ENCODE measurements around the gene PDLIM5.
"Not testable (repeated sequence)": the region's sequence is repeated elsewhere in the genome, so short reads cannot be mapped to it uniquely, and the experiment has no call there.

PDLIM5 gene

DNA sequence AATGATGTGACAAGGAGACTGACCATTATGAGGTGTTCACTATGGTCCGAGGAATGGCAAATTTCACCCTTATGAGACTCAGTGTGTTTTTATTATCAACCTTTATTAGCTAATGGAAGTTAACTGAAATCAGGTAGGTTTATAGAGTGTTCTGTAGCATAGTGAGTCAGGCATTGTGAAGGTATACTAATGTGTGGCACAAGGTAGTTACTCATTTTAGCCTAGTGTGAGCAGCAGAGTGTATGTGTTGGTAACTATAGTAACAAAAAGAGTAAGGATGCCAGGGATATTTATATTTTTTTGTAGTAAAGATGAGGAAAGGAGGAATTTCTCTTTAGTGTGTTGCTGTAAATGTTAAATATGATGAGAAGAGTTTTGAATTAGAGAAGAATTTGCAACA, 12.0 kb downstream of the PDLIM5 start:
- no peak for DNase-seq (ENCODE audit: low read depth)

GRCh38 chr4:94466371-94466770, 14.6 kb downstream of the PDLIM5 start:
- no peak for DNase-seq (ENCODE audit: low read depth)

- no peak for DNase-seq (ENCODE audit: low read depth)
Measured at GRCh38 chr4:94466923-94467322, 15.2 kb downstream of the PDLIM5 start.

DNA sequence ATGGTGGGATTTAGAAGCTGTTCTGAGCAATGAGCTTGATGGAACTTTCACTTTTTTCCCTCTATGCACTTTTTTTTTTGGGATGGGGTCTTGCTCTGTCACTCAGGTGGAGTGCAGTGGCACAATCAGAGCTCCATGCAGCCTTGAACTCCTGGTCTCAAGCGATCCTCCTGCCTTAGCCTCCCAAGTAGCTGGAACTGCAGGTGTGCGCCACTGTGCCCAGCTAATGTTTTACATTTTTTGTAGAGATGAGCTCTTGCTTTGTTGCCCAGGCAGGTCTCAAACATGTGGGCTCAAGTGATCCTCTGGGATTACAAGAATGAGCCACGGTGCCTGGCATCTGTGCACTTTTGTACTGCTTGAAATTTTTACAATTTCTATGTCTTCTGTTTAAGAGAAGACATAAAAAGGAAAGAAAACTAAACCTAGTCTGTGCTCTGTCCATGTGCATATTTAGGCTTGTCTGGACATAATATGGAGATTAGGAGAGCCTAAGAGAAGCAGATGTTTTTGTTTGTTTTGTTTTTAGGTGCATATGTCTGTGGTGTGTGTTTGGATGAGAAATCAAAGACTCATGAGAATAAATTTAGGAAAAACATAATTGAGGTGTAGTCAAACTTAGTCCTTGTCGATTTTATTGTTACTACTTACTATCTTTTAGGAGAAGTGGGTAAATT, 16.5 kb downstream of the PDLIM5 start:
- no peak for DNase-seq (ENCODE audit: low read depth)

DNA sequence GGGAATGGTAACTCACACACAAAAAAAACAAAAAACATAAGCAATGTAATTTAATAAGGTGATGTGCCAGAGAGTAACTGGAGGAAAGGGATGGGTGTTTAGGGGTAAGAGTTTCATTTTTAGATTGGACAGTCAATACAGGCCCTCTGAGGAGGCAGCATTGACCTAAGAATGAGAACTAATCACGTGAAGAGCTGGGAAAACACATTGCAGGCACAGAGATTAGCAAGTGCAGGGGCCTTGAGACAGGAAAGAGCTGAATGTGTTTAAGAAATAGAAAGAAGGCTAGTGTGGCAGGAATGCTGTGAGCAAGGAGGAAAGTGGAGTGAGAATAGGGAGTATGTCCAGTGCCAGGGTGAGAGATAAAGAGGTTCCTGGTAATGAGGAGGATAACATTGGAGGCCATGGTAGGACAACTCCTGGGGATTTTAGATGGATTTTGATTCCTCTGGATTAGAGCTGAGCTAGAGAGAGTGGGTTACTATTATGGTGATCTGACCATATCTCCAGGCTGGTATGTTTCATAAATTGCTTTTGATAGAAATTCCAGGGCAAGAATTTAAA, 17.6 kb downstream of the PDLIM5 start:
- no peak for DNase-seq (ENCODE audit: low read depth)

GRCh38 chr4:94470132-94470531, 18.4 kb downstream of the PDLIM5 start:
- DNase-seq (ENCODE audit: low read depth) = no peak

GRCh38 chr4:94470782-94471181, 19.0 kb downstream of the PDLIM5 start:
- DNase-seq (ENCODE audit: low read depth) = not testable (repeated sequence)

- DNase-seq (ENCODE audit: low read depth) = no peak
Measured at GRCh38 chr4:94472056-94472826, 20.5 kb downstream of the PDLIM5 start.

DNA sequence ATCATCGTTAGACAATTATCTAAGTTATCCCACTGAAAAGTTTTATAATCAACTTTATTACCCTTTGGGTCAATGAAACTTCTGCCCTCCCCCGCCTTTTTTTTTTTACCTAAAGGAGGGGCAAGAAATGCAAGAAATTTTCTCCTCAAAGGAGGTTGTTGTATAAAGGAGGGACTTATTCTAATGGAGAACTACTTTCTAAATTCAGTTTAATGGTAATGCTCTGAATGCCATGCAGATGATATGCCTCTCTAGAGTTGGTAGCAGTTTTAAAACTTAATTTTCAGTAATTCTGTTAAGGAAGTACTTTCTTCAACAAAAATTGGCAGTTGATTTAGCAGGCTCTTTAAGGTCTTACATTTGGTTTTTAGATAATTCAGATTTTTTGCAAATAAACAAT, 23.3 kb downstream of the PDLIM5 start:
- DNase-seq (ENCODE audit: low read depth) = no peak

DNA sequence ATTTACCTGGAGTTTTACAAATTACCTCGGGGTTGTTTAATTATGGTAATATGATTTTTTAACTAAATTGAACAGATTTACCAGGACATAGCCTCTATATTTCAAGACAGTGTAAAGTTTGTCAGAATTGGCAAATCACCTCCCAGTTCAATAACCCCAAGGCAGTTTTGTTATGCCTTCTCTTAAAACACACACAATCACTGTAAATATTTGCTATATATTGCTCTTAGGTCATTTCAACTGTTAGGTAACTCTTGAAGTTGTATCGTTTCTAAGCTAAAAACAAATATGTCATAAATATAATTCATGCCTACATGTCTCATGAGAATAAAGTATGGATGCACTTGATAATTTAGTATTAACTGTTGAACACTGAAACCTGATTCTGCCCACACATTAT, 24.1 kb downstream of the PDLIM5 start:
- DNase-seq (ENCODE audit: low read depth) = no peak

DNA sequence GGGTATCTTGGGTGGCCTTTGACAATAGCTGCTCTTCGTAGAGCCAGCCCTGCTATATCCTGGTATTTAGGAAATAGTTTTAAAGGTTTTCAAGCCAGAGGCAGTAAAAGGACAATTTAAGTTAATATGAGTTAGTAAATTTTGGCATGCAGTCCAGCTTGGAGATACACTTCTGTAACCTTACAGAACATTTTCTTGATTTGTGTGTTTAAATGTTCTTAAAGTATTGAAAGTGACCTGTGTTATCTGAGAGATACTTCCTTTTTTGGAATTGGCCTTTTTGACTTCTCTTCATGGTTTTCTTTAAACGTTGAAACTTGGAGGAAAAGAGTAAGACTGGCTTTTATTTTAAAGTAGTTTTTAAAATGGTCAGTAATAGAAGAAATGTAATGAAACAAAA, 25.5 kb downstream of the PDLIM5 start:
- no peak for DNase-seq (ENCODE audit: low read depth)

GRCh38 chr4:94478805-94479204, 27.1 kb downstream of the PDLIM5 start:
- not testable (repeated sequence) for DNase-seq (ENCODE audit: low read depth)

DNA sequence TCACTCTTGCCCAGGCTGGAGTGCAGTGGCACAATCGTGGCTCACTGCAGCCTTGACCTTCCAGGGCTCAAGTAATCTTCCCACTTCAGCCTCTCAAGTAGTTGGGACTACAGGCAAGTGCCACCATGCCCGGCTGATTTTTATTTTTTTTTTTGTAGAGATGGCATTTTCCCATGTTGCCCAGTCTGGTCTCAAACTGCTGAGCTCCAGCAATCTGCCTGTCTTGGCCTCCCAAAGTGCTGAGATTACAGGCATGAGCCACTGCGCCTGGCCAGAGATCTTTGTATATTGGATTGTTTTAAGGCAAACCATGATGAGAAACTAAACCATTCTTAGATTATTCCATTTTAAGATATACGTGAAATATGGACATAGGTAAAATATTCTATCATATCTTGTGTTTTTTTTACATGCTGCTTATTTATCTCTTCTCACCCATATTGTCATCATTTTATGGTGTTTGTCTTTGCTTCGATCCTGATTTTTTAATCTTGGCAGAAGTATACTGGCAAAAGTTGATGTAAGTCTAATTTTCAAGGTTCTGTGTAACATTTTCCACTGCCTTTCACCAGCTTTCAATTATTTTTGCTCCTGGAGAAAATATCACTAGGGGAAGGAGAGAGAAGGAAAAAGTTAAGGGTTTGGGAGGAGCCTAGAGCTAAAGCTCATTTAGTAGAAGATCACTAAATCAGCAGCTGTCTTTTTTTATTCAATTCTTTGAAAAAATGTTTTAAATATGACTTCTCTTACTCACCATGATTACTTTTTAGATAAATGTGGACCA, 27.8 kb downstream of the PDLIM5 start:
- DNase-seq (ENCODE audit: low read depth) = no peak

DNA sequence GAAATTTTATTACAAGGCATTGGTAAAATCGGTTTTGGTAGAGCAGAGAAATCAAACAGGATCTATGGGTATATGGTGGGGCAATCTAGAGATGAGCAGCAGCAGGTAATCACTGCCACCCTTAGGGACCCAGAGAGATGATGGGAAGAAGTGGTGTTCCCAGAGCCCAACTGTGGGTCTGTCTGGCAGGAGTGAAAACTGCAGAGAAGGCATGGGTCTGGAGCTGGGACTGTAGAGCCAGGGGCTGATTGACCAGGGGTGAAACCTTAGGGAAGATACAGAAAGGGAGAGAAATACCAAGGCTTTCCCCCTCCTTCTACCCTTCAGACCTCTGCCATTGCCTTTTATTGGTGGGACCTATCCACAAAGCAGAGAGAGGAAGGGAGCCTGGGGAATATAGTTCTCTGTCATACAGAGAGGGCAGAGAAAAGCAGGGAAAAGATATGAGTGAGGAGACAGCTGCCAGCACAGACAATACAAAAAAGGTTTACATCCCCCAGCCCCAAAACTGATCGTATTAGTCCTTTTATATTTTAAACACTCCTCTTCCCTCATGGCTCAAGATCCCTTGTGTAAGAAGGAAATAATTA, 28.7 kb downstream of the PDLIM5 start:
- DNase-seq (ENCODE audit: low read depth) = no peak

GRCh38 chr4:94483895-94484294, 32.2 kb downstream of the PDLIM5 start:
- DNase-seq (ENCODE audit: low read depth) = no peak

DNA sequence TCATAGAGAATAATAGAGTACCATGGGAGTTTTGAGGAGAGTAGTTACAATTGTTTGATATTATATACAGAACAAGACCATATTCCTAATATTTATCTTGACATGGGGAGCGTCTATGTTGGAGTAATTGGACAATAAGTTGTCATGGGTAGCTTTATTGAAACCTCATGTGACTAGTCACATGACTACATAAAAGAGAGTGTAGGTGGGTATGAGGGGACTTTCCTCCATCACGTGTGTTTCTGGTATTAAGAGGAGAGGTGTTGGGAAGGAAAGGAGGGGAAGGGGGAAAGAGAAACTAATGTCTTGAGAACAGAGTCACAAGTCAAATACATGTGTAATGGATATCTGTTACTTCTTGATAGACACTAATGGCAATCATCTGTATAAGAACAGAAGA, 33.1 kb downstream of the PDLIM5 start:
- no peak for DNase-seq (ENCODE audit: low read depth)

DNA sequence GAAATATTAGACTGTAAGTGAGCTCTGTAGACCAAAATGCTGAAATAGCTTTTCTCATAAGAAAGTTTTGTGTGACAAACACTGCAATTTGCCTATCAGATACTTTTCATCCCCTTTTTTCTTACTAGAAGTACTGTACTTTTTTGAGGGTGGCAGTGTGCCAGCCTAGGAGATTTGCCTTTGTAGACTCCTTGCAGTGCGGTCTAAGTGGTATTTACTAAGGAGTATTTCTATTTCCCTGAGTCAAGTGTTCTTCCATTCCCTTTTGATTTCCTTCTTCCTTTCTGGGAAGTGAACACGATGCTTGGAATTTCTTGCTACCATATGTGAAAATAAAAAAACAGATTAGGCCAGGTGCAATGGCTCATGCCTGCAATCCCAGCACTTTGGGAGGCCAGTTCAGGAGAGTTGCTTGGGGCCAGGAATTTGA, 34.6 kb downstream of the PDLIM5 start:
- DNase-seq (ENCODE audit: low read depth) = no peak

DNA sequence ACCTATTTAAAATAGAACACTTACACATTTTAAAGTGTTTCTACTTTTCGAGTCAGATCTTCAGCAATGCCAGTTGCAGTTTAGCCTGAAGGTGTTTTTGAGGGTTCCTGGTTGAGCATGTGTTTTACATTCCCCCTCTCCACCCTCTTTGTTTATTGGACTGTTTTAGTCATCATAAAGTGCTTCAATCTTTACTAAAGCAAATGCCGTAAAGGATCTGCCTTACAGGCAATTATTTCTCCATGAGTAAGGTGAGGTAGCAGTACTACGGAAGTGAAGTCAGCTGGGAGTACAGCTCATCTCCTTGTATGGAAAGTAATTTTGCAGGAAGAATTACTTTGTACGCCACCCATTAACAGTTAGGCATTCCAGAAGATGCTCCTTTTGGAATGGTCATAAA, 36.9 kb downstream of the PDLIM5 start:
- DNase-seq (ENCODE audit: low read depth) = no peak

DNA sequence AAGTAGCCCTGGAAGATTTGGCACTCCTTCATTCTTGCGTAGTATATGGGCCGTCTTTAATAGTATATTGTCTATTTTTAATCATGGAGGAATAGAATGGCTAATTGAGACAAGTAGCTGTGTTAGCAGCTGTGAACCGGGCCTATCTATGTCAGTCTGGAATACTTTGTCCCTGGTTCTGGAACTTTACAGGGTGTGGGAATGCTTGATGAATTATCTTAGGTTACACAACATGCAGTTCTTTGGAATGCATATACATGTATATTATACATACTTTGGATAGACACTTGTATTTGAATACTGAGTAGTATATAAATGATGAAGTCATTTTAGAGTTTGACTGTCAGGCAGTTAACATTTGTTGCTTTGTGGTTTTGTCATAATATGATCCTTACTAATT, 37.4 kb downstream of the PDLIM5 start:
- DNase-seq (ENCODE audit: low read depth) = no peak

DNA sequence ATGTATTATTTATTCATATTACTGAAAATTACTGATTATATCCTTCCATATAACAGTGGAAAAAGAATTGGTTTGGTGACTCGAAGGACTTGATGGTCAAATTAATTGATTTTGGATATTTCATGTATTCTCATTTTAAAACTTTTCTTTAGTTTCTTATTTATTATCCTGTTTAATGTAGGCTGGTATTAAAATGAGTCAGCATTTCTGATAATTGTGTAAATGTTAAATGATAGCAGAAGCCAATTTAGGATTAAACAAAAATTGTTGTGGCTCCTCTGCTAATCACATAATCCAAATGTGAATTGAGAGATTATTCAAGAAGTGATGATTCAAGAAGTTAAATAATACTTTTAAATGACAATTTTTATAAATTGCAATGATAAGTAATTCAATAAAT, 38.7 kb downstream of the PDLIM5 start:
- no peak for DNase-seq (ENCODE audit: low read depth)

- DNase-seq (ENCODE audit: low read depth) = no peak
Measured at GRCh38 chr4:94491322-94491721, 39.6 kb downstream of the PDLIM5 start.

- DNase-seq (ENCODE audit: low read depth) = no peak
Measured at GRCh38 chr4:94495408-94495807, 43.7 kb downstream of the PDLIM5 start.
